A204.1 (cell line): ENCODE measurements around the gene SSH2.
A peak's percentile ranks its signal among the peaks of the same experiment; 100 is the strongest.

Source experiments
- FAIRE-seq: peaks from 2 replicates; lab custom pipeline; 2012; peaks lifted over from hg19 to GRCh38; lab: Jason Lieb, UNC

The SSH2 gene

DNA sequence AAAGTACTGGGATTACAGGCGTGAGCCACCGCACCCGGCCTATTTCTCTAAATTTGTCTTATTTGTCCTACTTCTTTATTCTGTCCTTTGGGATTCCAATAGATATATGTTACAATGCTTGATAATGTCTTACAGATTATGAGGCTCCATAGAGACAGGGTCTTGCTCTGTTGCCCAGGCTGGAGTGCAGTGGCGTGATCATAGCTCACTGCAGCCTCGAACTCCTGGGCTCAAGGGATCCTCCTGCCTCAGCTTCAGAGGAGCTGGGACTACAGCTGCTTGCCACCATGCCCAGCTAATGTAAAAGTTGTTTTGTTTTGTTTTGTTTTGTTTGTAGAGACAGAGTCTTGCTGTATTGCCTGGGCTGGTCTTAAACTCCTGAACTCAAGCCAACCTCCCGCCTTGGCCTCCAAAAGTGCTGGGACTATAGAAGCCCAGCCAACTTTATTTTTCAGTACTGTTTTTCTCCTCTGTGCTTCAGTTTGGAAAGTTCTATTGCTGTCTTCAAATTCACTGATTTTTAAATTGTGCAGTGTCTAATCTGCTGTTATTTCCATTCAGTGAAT, 326.8 kb downstream of the SSH2 start:
- FAIRE-seq = no peak

DNA sequence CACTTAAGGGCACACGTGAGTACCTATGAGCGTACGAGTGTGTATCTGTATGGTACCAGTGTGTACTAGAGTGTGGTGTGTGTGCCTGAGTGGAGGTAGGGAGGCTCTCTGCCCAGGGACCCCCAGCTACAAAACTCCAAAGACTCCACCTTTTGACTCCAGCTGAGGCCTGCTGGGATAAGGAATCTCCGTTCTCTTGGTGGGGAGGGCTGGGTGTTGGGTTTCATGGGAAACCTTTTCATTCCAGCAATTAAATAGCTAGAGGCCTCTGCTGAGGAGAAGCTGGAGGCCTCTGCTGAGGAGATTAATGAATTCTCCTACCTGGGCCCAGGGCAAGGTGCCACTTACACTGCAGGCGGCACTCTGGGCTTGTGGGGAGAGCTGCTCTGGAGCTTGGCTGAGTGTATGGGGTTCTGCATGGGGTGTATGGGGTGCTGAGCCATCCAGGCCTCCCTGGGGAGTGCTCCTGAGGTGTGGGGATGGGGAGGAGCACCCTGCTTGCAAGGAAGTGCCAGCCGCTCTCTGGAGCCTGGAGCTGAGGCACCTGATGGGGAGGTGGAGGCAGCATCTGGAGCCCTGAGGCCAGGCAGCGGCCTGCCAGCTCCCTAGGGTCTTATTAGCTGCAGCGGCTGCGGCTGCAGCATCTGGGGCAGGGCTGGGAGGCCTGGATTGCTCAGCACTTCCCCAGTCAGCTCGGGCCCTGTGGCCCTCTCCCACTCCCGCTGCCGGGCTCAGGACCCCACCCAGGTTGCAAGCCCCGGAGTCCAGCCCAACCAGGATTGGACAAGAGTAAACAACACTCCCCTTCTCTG, 332.5 kb downstream of the SSH2 start:
- no peak for FAIRE-seq

DNA sequence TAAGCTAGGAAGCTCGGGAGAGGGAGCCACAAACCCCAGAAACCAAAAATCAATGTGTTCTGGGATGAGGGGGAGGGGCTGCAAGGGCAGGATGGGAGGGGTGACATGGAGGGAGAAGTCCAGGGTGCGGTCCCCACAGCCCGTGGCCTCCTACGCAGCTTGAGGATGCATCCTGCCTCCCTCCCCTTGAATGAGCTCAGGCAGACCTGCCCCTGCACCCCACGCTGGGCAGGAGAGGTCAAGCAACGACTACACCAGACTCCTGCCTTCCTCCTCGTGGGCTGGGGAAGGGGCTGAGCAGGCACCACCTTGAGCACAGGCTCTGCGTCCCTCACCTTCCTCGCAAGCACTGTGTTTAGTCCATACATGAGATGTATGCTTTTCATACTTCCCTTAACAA, 333.2 kb downstream of the SSH2 start:
- FAIRE-seq = no peak

DNA sequence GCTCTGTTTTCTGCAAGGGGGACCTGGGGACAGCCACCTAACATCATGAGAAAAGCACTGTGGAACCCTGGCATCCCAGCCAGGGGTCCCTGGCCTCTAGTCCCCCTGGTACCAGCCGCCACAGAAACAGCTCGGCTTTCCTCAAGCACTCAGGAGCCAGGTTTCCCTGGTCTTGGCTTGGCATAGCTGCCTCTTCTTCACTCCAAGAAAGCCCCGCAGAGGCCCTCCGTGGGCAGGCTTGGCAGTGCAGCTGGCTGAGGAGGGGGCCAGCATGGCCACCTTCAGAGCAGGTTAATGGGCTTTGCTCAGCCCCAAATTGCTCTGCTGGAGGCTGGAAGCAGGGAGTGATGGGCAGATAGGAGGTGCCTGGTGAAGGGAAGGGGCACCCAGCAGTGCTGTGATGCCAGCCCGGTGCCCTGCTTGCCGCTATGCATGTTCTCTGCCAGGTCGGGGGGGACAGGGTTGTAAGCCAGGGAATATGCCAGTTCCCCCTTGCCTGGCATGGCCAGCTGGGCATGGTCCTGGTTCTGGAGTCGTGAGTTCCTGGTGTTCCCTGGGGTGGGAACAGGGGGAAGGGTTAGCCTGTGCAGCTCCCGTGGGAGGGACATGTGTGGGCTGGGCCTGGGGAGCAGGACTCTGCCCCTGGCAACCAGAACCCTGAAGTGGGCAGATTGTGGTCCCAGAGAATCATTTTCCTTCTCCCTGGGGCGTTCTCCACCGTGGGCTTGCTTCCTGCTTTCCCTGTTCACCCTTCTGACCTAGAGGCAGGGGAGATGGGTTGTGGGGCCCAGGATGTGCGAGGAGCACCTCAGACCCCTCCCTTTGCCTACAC, 333.9 kb downstream of the SSH2 start:
- no peak for FAIRE-seq

DNA sequence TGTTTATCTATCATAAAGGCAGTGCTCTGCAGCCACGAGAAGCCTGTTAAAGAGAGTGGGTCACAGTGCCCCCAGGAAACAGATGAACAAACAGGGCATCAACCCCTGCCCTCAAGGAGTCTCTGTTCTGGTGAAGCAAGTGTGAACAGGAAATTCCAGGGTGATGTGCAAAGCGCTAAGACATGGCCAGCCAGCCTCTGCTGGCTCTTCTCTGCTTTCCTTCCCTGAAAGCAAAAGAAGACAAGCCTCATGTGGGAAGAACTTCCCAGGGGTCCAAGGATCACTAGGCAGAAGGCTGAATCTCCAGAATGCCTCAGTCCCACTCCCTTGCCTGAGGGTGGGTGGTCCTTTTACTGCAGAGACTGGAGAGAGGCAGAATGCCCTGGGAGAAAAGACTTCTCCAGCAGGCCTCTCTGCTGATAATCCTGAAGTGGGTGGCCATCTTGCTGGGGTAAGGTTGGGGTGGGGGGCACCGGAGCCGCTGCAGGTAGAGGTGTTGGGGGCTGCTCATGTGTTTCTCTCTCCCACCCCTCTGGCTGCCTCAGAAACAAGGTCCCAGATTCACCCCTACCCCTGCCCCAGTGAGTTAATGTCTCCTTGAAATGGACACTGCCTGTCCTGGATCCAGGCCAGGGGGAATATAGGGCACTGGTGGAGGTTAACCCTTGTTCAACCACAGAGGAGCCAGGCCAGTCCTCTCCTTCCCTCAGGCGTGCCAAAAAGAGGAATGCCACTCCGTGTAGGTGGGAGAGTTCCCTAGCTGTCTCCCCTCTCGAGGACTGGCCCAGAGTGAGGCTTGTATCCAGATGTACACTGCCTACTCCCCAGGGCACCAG, 334.7 kb downstream of the SSH2 start:
- no peak for FAIRE-seq

- FAIRE-seq = no peak
These were observed 335.4 kb downstream of the SSH2 start for GRCh38 chr17:29594519-29595090.

DNA sequence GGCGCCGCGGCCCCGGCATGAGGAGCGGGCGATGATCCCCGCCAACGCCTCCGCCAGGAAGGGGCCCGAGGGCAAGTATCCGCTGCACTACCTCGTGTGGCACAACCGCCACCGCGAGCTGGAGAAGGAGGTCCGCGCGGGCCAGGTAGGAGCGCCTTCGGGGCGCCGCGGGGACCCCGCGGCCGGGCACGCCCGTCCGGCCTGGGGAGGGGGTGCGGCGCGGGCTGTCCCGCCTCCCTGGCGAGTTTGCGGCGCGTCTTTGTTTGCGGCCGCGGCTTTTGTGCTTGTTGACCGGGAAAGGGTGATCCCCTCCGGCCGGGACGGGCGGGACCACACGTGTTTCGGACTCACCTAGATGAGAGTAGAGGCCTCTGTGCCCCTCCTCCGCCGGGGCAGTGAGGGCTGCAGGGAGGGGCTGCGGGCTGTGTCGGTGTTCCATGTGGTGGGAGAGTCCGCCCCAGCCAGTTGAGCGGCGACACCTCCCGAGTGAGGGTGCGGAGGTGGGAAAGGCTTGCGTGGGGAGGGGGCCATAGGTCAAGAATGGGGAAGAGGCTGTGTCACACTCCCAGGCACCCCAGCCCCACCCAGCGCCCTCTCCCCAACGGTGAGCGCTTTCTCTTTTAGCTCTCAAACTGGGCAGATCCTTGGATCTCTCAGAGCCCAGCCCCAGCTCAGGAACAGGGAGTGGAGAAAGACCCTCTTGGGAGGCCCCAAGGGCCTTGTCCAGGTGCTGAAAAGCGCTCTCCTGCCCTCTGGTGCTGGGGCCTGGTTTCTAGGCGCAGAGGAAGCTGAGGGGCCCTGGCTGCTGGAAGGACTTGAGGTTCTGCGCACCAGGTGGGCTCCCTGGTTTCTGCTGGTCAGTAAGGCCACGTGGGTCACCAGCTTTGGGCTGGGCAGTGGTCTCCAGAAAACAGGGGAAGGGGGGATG, 336.2 kb downstream of the SSH2 start:
- FAIRE-seq = no peak

GRCh38 chr17:29592850-29593551, 337.0 kb downstream of the SSH2 start, which contains the start of gene ANKRD13B:
ANKRD13B (plus strand) TSS chr17:29593132; CDS start chr17:29593622, 490 bp downstream.
- FAIRE-seq = no peak

DNA sequence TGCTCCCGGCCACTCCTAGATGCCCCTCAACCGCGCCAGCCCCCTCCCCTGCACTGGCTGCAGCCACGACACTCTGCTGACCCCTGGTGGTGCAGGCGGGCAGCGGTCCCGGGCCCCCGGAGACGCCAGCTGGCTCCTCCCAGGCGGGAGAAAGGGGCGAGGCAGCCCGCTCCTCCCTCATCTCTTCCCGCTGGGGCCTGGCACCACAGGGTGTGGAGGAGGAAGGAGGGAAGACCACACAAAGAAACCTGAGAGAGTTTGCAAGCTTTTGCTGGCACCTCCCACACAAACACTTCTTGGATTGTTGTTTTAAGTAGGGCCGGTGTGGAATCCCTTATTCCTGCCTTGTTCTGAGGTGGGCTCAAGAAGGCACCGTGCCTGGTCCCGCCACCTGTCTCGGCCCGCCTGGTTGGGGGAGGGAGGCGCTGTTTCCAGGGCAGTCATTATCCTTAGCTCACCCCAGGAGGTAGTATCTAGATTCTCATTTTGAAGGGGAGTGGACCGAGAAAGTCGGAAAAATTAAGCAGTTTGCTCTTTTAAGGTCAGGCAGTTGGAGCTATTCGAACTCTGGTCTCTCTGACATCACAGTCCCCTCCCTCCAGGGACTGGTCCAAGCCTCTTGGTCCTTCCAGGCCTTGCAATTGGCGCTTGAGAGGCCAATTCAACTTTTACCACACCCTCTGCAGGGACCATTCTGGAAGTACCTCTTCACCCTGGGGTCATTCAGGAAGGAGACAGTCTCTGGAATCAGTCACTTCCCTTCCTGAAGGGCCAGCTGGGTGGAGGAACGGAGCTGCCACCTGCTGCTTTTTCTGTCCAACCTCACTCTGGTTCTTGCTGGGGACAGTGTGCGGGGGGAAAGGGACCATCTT, 338.1 kb downstream of the SSH2 start:
- peak; percentile 99 for FAIRE-seq

GRCh38 chr17:29591146-29591736, 338.8 kb downstream of the SSH2 start:
- no peak for FAIRE-seq

DNA sequence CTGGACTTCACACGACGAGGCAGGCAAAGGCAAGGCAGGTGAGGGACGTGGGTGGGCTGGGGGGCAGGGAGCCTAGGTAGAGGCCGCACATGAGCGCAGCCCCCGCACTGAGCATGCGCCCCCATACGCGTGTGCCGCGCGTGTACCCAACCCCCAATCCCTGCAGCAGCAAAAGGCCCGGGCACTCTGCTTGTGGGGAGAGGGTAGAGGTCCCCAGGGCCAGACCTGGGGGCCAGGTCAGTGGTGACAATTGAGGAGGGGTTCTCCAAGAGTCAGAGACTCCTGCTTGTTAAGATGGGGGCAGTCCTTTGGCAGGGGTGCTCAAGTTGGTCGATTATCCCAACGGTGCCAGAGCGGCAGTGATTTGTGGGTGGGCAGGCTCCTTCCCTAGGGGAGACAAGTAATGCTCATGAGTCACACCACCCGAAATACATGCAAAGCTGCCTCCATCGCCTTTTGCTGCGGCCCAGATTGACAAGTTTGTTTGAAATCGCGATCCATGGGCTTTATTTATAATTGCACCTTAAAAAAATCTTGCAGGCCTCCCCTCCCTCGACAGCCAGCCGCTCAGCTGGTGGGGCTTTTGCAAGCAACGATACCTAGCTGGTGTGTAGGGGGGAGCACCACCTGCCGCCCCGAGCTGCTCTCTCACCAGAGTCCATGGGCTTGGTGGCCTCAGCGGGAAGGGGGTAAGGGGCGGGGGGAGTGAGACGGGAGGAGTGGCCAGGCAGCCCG, 339.4 kb downstream of the SSH2 start:
- no peak for FAIRE-seq

DNA sequence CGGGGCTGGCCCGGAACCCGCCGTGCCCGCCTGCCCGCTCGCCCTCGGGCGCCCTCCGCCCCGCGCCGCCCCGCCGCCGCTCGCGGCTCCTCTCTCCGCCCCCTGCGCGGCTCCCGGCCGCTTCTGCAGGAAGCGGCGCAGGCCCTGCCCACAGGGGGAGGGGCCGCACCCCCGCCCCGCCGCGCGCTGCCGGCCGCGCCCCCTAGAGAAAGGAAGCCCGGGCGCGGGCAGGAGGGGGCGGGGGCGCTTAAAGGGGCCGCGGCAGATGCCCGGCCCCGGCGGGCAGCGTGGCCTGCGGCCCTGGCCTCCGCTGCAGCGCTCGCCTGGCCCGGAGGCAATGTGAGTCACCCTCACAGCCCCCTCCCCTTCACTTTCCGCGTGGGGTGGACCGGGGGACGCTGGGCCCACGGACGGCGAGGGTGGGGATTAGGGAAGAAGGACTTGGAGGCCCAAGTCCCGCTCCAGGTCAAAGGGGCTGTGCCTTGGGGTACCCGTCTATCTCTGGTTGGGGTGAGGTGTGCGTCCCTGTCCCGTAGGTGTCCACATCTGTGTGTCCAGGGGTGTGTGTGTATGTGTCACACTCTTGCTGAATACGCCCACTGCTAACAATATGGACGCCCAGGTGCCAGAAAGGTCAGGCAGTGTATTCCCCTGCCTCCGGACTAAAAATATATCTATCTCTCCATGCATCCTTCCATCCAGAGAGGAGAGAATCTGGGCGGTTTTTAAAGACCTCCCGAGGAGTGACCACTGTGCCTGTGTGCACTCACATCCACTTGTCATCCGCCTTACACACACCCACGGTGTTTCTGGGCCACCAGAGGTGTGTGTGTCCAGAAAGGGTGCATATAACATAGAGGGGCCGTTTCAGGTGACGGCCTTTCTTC, 340.3 kb downstream of the SSH2 start, which contains the start of gene GIT1:
GIT1 (minus strand) TSS at position 125 of the 887 bp plus-strand sequence. CDS start 270 bp downstream, outside the sequence.
- no peak for FAIRE-seq

DNA sequence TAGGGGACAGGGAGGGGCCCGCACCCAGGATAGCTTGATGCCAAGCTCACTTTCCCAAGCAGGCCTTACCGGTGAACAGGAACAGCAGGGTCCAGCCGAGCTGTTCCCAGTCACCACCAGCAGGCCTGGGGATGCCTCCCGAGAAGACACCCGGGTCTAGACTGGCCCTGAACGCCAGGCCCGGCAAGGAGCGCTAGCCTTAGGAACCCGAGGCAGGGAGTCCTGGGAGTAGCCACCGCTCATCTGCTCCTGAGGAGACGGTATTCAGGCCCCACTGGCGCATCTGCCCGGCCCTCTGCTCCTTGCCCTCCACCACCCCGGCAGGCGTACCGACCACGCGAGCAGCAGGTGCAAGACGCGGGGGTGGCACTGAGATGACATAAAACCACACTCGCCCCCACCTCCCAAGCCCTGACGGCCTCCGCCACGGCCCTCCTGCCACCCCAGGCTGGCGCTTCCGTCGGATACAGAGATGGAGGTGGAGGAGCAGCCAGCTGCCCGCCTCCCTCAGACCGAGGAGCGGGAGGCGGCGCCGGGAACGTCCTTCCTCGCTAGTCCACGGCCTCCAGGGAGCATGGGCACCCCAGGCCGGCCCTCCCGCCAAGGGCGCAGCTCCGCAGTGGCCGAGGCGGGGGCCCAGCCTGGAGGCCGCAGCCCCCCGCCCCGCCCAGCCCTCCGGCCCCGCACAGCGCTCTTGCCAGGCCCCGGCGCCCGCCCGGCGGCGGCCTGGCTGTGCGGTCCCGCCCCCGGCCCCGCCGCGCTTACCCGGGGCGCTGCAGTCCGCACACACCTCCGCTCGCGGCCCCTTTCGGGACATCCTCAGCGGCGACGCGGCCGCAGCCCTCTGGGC, 341.2 kb downstream of the SSH2 start:
- no peak for FAIRE-seq

DNA sequence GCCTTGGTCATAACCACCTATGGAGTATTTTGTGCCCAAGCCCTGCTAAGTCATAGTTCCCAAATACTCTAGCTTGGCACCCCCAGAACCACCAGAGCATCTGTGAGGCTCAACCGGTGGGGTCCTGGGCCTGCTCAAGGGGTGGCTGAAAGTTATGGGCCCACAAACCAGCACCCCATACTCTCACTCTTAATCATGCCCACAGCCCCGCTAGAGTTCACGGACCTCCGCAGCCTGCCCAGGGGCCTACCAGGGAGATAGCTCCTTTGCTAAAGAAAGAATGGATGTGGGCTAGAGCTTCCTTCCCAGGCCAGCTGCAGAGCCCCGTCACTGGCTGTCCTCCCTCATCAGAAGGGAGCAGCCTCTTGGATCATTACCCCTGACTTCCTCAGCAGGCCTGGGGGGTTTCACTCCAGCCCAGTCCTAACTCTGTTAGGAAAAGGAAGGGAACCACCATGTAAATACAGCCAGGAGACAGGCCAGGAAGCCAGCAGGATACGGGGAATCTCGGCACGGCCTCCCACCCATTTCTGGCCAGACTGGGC, 341.9 kb downstream of the SSH2 start:
- FAIRE-seq = no peak

GRCh38 chr17:29587591-29587990, 342.4 kb downstream of the SSH2 start:
- FAIRE-seq = no peak
